ENCODE measurements around the gene METAP2.

Gene METAP2

GRCh38 chr12:95504140-95504539 is 30.2 kb downstream of the METAP2 start:
- no peak for TF ChIP-seq CTCF (conservative IDR thresholded peaks at IDR 0.05)
- no peak overlapping the region for H3K27ac ChIP-seq

GRCh38 chr12:95505039-95505438 is 31.1 kb downstream of the METAP2 start:
- no peak for TF ChIP-seq CTCF (conservative IDR thresholded peaks at IDR 0.05)
- H3K27ac ChIP-seq: no peak overlapping the region

DNA sequence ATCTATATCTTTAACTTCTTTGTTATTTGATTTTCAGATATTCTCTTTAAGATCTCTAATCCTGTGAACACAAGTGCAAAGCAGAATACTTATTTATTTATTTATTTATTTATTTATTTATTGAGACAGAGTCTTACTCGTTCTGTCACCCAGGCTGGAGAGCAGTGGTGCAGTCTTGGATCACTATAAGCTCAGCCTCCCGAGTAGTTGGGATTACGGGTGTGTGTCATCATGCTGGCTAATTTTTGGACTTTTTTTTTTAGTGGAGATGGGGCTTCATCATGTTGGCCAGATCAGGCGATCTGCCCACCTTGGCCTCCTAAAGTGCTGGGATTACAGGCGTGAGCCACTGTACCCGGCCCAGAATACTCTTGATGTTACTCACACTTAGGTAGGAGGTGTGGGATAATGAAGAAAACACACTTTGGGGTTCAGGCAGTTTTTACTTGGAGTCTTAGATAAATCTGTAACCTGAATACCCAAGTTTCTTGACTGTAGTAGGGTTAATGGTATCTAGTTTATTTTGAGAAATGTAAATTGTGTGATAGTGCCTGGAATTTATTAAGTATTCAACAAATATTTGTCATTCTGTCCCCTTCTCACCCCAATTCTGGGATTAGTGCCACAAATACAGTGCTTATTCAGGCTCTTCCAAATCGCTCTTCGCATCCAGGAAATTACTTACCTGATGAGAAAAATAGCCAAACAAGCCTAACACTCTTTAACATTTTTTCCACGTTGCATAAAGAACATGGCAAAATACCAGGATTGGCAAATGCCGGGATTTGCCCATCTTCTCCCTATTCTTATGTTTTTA is 33.0 kb downstream of the METAP2 start:
- no peak for TF ChIP-seq CTCF (conservative IDR thresholded peaks at IDR 0.05)
- no peak overlapping the region for H3K27ac ChIP-seq

DNA sequence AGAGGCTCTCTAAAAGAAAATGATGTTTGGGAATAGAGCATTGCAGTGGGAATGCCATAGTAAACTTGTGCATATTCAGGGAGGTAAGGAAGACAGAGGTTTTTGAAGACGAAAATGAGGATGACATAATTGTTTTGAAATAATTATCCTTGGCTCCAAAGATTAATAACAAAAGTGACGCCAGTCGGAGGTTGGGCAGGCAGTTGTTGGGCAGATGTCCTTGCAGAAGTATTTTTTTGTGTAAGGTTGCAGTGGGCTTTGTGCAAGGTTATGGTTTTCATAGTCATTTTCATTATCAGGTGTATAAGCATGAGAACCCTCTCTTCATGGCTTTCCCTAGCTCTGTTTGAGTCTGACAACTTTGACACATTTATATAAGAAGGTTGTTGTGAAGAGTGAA is 35.3 kb downstream of the METAP2 start:
- H3K27ac ChIP-seq: no peak overlapping the region
- no peak for TF ChIP-seq CTCF (conservative IDR thresholded peaks at IDR 0.05)

DNA sequence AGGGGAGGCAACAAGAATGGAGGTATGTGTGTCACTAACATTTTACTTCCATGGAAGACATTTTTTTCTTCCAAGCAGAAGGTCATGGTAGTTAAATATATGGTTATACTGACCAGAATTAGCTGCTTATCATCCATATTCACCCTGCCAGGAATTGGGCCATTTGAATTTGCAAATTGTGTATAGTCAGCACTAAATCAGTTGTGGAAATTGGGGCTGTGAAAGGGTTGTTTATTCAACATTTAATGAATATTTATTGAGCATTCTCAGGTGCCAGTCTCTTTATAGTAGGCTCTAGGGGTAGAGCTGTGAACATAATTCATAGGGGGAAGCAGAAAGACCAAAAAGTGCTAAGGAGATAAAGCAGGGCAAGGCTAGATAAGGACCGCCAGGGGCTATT is 38.0 kb downstream of the METAP2 start:
- TF ChIP-seq CTCF (conservative IDR thresholded peaks at IDR 0.05): no peak
- no peak overlapping the region for H3K27ac ChIP-seq

- TF ChIP-seq CTCF (conservative IDR thresholded peaks at IDR 0.05): no peak
- H3K27ac ChIP-seq: no peak overlapping the region
Observed at GRCh38 chr12:95513599-95513998, 39.6 kb downstream of the METAP2 start.

GRCh38 chr12:95515197-95515596 is 41.2 kb downstream of the METAP2 start:
- TF ChIP-seq CTCF (conservative IDR thresholded peaks at IDR 0.05): no peak
- H3K27ac ChIP-seq: no peak overlapping the region

Measured in VCaP (cell line).